ENCODE measurements around the gene TKTL1. TPM values are rescaled to one million over a fixed set of nuclear protein-coding genes. Genes with fewer than 3 reads are reported as not detected.

The TKTL1 gene
- total RNA-seq, 2 donors from 2014 or later, result not detected

GRCh38 chrX:154303476-154303875 lies 7.9 kb downstream of the TKTL1 start:
- 53 to 71% methylated on average over 3 to 7 of the region's 8 CpGs for WGBS, 2 donors
- no peak overlapping the region for H3K4me3 ChIP-seq
- no peaks in the 10 kb centered on the region for H3K36me3 ChIP-seq (replicated peaks in 1 of 2; ENCODE audit: insufficient read depth in 1 of 2, low read depth in 2 of 2)
- ATAC-seq, result no peak
- no peaks in the 10 kb centered on the region for H3K4me1 ChIP-seq
- intact Hi-C loops (cut with DNase I), result no loop called here
- no peaks in the 10 kb centered on the region for H3K27me3 ChIP-seq
- DNase-seq, result no peak
- TF ChIP-seq POLR2A (IDR thresholded peaks at IDR 0.05) (no peak), CTCF (IDR thresholded peaks at IDR 0.05) (no peak)
- H3K9me3 ChIP-seq, result no peaks in the 10 kb centered on the region
- no peak overlapping the region for H3K27ac ChIP-seq

GRCh38 chrX:154304846-154305245 lies 9.3 kb downstream of the TKTL1 start:
- Histone ChIP-seq H3K27ac (no peak overlapping the region), H3K4me1 (no peaks in the 10 kb centered on the region), H3K4me3 (no peak overlapping the region), H3K9me3 (no peaks in the 10 kb centered on the region), H3K36me3 (replicated peaks in 1 of 2; ENCODE audit: insufficient read depth in 1 of 2, low read depth in 2 of 2) (no peaks in the 10 kb centered on the region), H3K27me3 (no peaks in the 10 kb centered on the region)
- intact Hi-C loops (cut with DNase I), result no loop called here
- no peak for DNase-seq
- no peak for ATAC-seq
- WGBS, 2 donors, result 37% methylated on average over 5 of the region's 10 CpGs; no CpG with 5 or more reads in 1 of the 2 donors
- no peak for TF ChIP-seq POLR2A (IDR thresholded peaks at IDR 0.05)
- TF ChIP-seq CTCF (IDR thresholded peaks at IDR 0.05), result no peak

GRCh38 chrX:154305541-154306205 lies 10.1 kb downstream of the TKTL1 start:
- DNase-seq, result no peak
- Histone ChIP-seq H3K9me3 (no peaks in the 10 kb centered on the region), H3K27ac (no peak overlapping the region)

GRCh38 chrX:154307202-154307601 lies 11.6 kb downstream of the TKTL1 start:
- H3K4me1 ChIP-seq, result no peaks in the 10 kb centered on the region
- ATAC-seq, result no peak
- H3K27ac ChIP-seq, result no peak overlapping the region
- DNase-seq, result no peak
- H3K4me3 ChIP-seq, result no peak overlapping the region
- 72 to 83% methylated on average over 5 to 6 of the region's 6 CpGs for WGBS, 2 donors
- TF ChIP-seq CTCF (IDR thresholded peaks at IDR 0.05) (no peak), POLR2A (IDR thresholded peaks at IDR 0.05) (no peak)
- no peaks in the 10 kb centered on the region for H3K27me3 ChIP-seq
- intact Hi-C loops (cut with DNase I), result no loop called here
- H3K36me3 ChIP-seq (replicated peaks in 1 of 2; ENCODE audit: insufficient read depth in 1 of 2, low read depth in 2 of 2), result no peaks in the 10 kb centered on the region
- H3K9me3 ChIP-seq, result no peaks in the 10 kb centered on the region

More at GRCh38 chrX:154305541-154306205, 10.1 kb downstream of the TKTL1 start:
- Histone ChIP-seq H3K4me1 (no peaks in the 10 kb centered on the region), H3K4me3 (no peak overlapping the region), H3K27me3 (no peaks in the 10 kb centered on the region), H3K36me3 (replicated peaks in 1 of 2; ENCODE audit: insufficient read depth in 1 of 2, low read depth in 2 of 2) (no peaks in the 10 kb centered on the region)
- WGBS, 2 donors, result 76 to 81% methylated on average over 6 to 10 of the region's 11 CpGs
- ATAC-seq, result no peak
- intact Hi-C loops (cut with DNase I), result no loop called here
- TF ChIP-seq CTCF (IDR thresholded peaks at IDR 0.05) (no peak), POLR2A (IDR thresholded peaks at IDR 0.05) (no peak)

Data from body of pancreas (tissue), 4 donors.